OCI-LY1 (cell line): ENCODE data around the gene DDX53.

Experiments used
- CTCF ChIP-seq: fragments of 200-600 bp; sonication (generic), shearing (Covaris generic); IDR thresholded peaks from 2 replicates; pipeline ENCODE4 v1.5.1; 2017; ENCODE audit warnings: mild to moderate bottlenecking, antibody characterized with exemption, low read length, moderate library complexity, mixed read lengths
- EZH2 ChIP-seq: fragments of 200-600 bp; sonication (generic), shearing (Covaris generic); IDR thresholded peaks from 2 replicates; pipeline ENCODE4 v1.8.0; 2017; ENCODE audit warnings: borderline replicate concordance, mixed run types, mild to moderate bottlenecking, antibody characterized with exemption, low read length, moderate library complexity, mixed read lengths

GRCh38 chrX:22985958-22986357 lies 13.8 kb upstream of the DDX53 start:
- no peak for TF ChIP-seq CTCF
- no peak for TF ChIP-seq EZH2
